Measurements from ENCODE around the gene ANXA9.

Gene ANXA9

GRCh38 chr1:150974580-150975478 is 7.3 kb upstream of the ANXA9 start, which contains the start of gene CERS2:
CERS2 (minus strand) TSS chr1:150974835; CDS start chr1:150969090, 5,745 bp downstream.
- H3K9ac ChIP-seq (ENCODE audit: low read length in 2 of 2) = peak within 1 kb of the TSS; percentile 94 to 96

GRCh38 chr1:150976401-150976821 is 5.7 kb upstream of the ANXA9 start:
- Histone ChIP-seq H3K9ac (ENCODE audit: low read length in 2 of 2) (no peak overlapping the region), H3K27me3 (ENCODE audit: control insufficient read depth in 1 of 2, insufficient read depth in 2 of 2, low read length in 2 of 2) (no peaks in the 10 kb centered on the region), H3K4me3 (ENCODE audit: low read length in 2 of 2) (no peak overlapping the region), H3K4me1 (ENCODE audit: control insufficient read depth, insufficient read depth, low read length) (peaks cover 38% of the 10 kb centered on the region), H3K27ac (ENCODE audit: low read length) (peak overlapping the region; percentile 74), H3K9me3 (ENCODE audit: control insufficient read depth in 2 of 2, low read length in 2 of 2) (no peaks in the 10 kb centered on the region), H3K36me3 (ENCODE audit: control insufficient read depth in 2 of 2, insufficient read depth in 2 of 2, low read length in 2 of 2) (no peaks in the 10 kb centered on the region)

More at GRCh38 chr1:150974580-150975478, 7.3 kb upstream of the ANXA9 start, which contains the start of gene CERS2:
- Histone ChIP-seq H3K27ac (ENCODE audit: low read length) (peak within 1 kb of the TSS; percentile 84), H3K36me3 (ENCODE audit: control insufficient read depth in 2 of 2, insufficient read depth in 2 of 2, low read length in 2 of 2) (no peaks in the 10 kb centered on the region), H3K4me3 (ENCODE audit: low read length in 2 of 2) (peak within 1 kb of the TSS; percentile 86 to 96), H3K9me3 (ENCODE audit: control insufficient read depth in 2 of 2, low read length in 2 of 2) (no peaks in the 10 kb centered on the region), H3K4me1 (ENCODE audit: control insufficient read depth, insufficient read depth, low read length) (peaks cover 52% of the 10 kb centered on the region), H3K27me3 (ENCODE audit: control insufficient read depth in 1 of 2, insufficient read depth in 2 of 2, low read length in 2 of 2) (no peaks in the 10 kb centered on the region)

GRCh38 chr1:150976879-150977694 is 5.0 kb upstream of the ANXA9 start:
- H3K27ac ChIP-seq (ENCODE audit: low read length) = peak overlapping the region; percentile 74
- H3K4me3 ChIP-seq (ENCODE audit: low read length in 2 of 2) = peak overlapping the region in 1 of 2 donors; percentile 22
- H3K36me3 ChIP-seq (ENCODE audit: control insufficient read depth in 2 of 2, insufficient read depth in 2 of 2, low read length in 2 of 2) = no peaks in the 10 kb centered on the region
- H3K27me3 ChIP-seq (ENCODE audit: control insufficient read depth in 1 of 2, insufficient read depth in 2 of 2, low read length in 2 of 2) = no peaks in the 10 kb centered on the region
- H3K9me3 ChIP-seq (ENCODE audit: control insufficient read depth in 2 of 2, low read length in 2 of 2) = no peaks in the 10 kb centered on the region
- no peak overlapping the region for H3K9ac ChIP-seq (ENCODE audit: low read length in 2 of 2)
- H3K4me1 ChIP-seq (ENCODE audit: control insufficient read depth, insufficient read depth, low read length) = peaks cover 31% of the 10 kb centered on the region

GRCh38 chr1:150979092-150980056 is 2.7 kb upstream of the ANXA9 start:
- Histone ChIP-seq H3K27ac (ENCODE audit: low read length) (peak overlapping the region; percentile 41), H3K9ac (ENCODE audit: low read length in 2 of 2) (peak overlapping the region; percentile 42 to 55)

GRCh38 chr1:150981177-150981804 is 801 bp upstream of the ANXA9 start:
- Histone ChIP-seq H3K27me3 (ENCODE audit: control insufficient read depth in 1 of 2, insufficient read depth in 2 of 2, low read length in 2 of 2) (no peaks in the 10 kb centered on the region), H3K9ac (ENCODE audit: low read length in 2 of 2) (no peak overlapping the region), H3K4me3 (ENCODE audit: low read length in 2 of 2) (no peak overlapping the region), H3K36me3 (ENCODE audit: control insufficient read depth in 2 of 2, insufficient read depth in 2 of 2, low read length in 2 of 2) (no peaks in the 10 kb centered on the region), H3K27ac (ENCODE audit: low read length) (no peak overlapping the region), H3K4me1 (ENCODE audit: control insufficient read depth, insufficient read depth, low read length) (peaks cover 8% of the 10 kb centered on the region), H3K9me3 (ENCODE audit: control insufficient read depth in 2 of 2, low read length in 2 of 2) (no peaks in the 10 kb centered on the region)

More at GRCh38 chr1:150979092-150980056, 2.7 kb upstream of the ANXA9 start:
- H3K4me1 ChIP-seq (ENCODE audit: control insufficient read depth, insufficient read depth, low read length) = peaks cover 11% of the 10 kb centered on the region
- H3K27me3 ChIP-seq (ENCODE audit: control insufficient read depth in 1 of 2, insufficient read depth in 2 of 2, low read length in 2 of 2) = no peaks in the 10 kb centered on the region
- peak overlapping the region; percentile 33 to 47 for H3K4me3 ChIP-seq (ENCODE audit: low read length in 2 of 2)
- no peaks in the 10 kb centered on the region for H3K9me3 ChIP-seq (ENCODE audit: control insufficient read depth in 2 of 2, low read length in 2 of 2)
- no peaks in the 10 kb centered on the region for H3K36me3 ChIP-seq (ENCODE audit: control insufficient read depth in 2 of 2, insufficient read depth in 2 of 2, low read length in 2 of 2)

GRCh38 chr1:150985179-150985825 is 3.2 kb downstream of the ANXA9 start:
- no peak overlapping the region for H3K9ac ChIP-seq (ENCODE audit: low read length in 2 of 2)
- no peak overlapping the region for H3K27ac ChIP-seq (ENCODE audit: low read length)
- H3K4me1 ChIP-seq (ENCODE audit: control insufficient read depth, insufficient read depth, low read length) = no peaks in the 10 kb centered on the region
- H3K9me3 ChIP-seq (ENCODE audit: control insufficient read depth in 2 of 2, low read length in 2 of 2) = no peaks in the 10 kb centered on the region
- H3K27me3 ChIP-seq (ENCODE audit: control insufficient read depth in 1 of 2, insufficient read depth in 2 of 2, low read length in 2 of 2) = no peaks in the 10 kb centered on the region
- H3K36me3 ChIP-seq (ENCODE audit: control insufficient read depth in 2 of 2, insufficient read depth in 2 of 2, low read length in 2 of 2) = no peaks in the 10 kb centered on the region
- no peak overlapping the region for H3K4me3 ChIP-seq (ENCODE audit: low read length in 2 of 2)

- Histone ChIP-seq H3K36me3 (ENCODE audit: control insufficient read depth in 2 of 2, insufficient read depth in 2 of 2, low read length in 2 of 2) (no peaks in the 10 kb centered on the region), H3K27ac (ENCODE audit: low read length) (no peak overlapping the region), H3K27me3 (ENCODE audit: control insufficient read depth in 1 of 2, insufficient read depth in 2 of 2, low read length in 2 of 2) (no peaks in the 10 kb centered on the region), H3K4me3 (ENCODE audit: low read length in 2 of 2) (no peak overlapping the region), H3K9me3 (ENCODE audit: control insufficient read depth in 2 of 2, low read length in 2 of 2) (no peaks in the 10 kb centered on the region), H3K9ac (ENCODE audit: low read length in 2 of 2) (no peak overlapping the region), H3K4me1 (ENCODE audit: control insufficient read depth, insufficient read depth, low read length) (no peaks in the 10 kb centered on the region)
Measured at GRCh38 chr1:150987924-150988323, 5.8 kb downstream of the ANXA9 start.

- peaks cover 8% of the 10 kb centered on the region in 2 donors for H3K36me3 ChIP-seq (ENCODE audit: control insufficient read depth in 2 of 2, insufficient read depth in 2 of 2, low read length in 2 of 2)
- no peak overlapping the region for H3K9ac ChIP-seq (ENCODE audit: low read length in 2 of 2)
- no peak overlapping the region for H3K4me3 ChIP-seq (ENCODE audit: low read length in 2 of 2)
- H3K9me3 ChIP-seq (ENCODE audit: control insufficient read depth in 2 of 2, low read length in 2 of 2) = no peaks in the 10 kb centered on the region
- no peak overlapping the region for H3K27ac ChIP-seq (ENCODE audit: low read length)
- H3K27me3 ChIP-seq (ENCODE audit: control insufficient read depth in 1 of 2, insufficient read depth in 2 of 2, low read length in 2 of 2) = no peaks in the 10 kb centered on the region
- H3K4me1 ChIP-seq (ENCODE audit: control insufficient read depth, insufficient read depth, low read length) = peaks cover 4% of the 10 kb centered on the region
Measured at GRCh38 chr1:150992626-150993025, 10.5 kb downstream of the ANXA9 start.

- H3K4me1 ChIP-seq (ENCODE audit: control insufficient read depth, insufficient read depth, low read length) = peaks cover 4% of the 10 kb centered on the region
- H3K4me3 ChIP-seq (ENCODE audit: low read length in 2 of 2) = no peak overlapping the region
- no peak overlapping the region for H3K9ac ChIP-seq (ENCODE audit: low read length in 2 of 2)
- peaks cover 20 to 21% of the 10 kb centered on the region in 2 donors for H3K36me3 ChIP-seq (ENCODE audit: control insufficient read depth in 2 of 2, insufficient read depth in 2 of 2, low read length in 2 of 2)
- no peaks in the 10 kb centered on the region for H3K27me3 ChIP-seq (ENCODE audit: control insufficient read depth in 1 of 2, insufficient read depth in 2 of 2, low read length in 2 of 2)
- no peaks in the 10 kb centered on the region for H3K9me3 ChIP-seq (ENCODE audit: control insufficient read depth in 2 of 2, low read length in 2 of 2)
- no peak overlapping the region for H3K27ac ChIP-seq (ENCODE audit: low read length)
Measured at GRCh38 chr1:150994248-150994647, 12.2 kb downstream of the ANXA9 start.

All from stomach smooth muscle (tissue), 2 donors.